HEK293 (cell line): Measurements from ENCODE around the gene FRMD4B.

Experiments
- CTCF ChIA-PET: fragments of 350-600 bp; formaldehyde crosslinking; extraction: SDS; loops from one replicate; lab custom pipeline; 2021; ENCODE audit warnings: antibody characterized with exemption; lab: Yijun Ruan, JAX
- POLR2A ChIA-PET: fragments of 300-600 bp; formaldehyde crosslinking; extraction: SDS; loops from one replicate; lab custom pipeline; 2020; ENCODE audit warnings: antibody characterized with exemption, inconsistent platforms; lab: Yijun Ruan, JAX
- H3K27ac ChIP-seq: fragments of 200-500 bp; sonication (Bioruptor generic); 2 replicates; pipeline ENCODE4 v1.5.1; 2014; ENCODE audit warnings: low read depth, low read length, control low read depth, inconsistent platforms; ENCODE audit errors: extremely low read depth
- H3K36me3 ChIP-seq, 2 experiments: fragments of 200-500 bp in 1 of 2; sonication (Bioruptor generic) in 1 of 2; 1 replicate in 1 of 2; 2 replicates in 1 of 2; pipeline ENCODE4 v1.5.1; 2014 to 2017; ENCODE audit warnings: inconsistent platforms in 2 of 2, low read length in 2 of 2; ENCODE audit not compliant: control insufficient read depth in 2 of 2, insufficient read depth in 1 of 2
- H3K4me1 ChIP-seq: fragments of 200-500 bp; sonication (Bioruptor generic); 2 replicates; pipeline ENCODE4 v1.5.1; 2014; ENCODE audit warnings: mild to moderate bottlenecking, low read length, inconsistent platforms; ENCODE audit not compliant: control insufficient read depth, insufficient read depth
- H3K4me3 ChIP-seq: 2 replicates; pipeline ENCODE4 v1.5.1; 2011; ENCODE audit warnings: low read depth, mild to moderate bottlenecking, control low read depth, low read length, moderate library complexity
- H3K9me3 ChIP-seq: fragments of 200-500 bp; sonication (Bioruptor generic); 2 replicates; pipeline ENCODE4 v1.5.1; 2014; ENCODE audit warnings: low read depth, low read length, inconsistent platforms; ENCODE audit not compliant: control insufficient read depth, insufficient read depth
- HOXA7 ChIP-seq: sonication (generic); formaldehyde crosslinking; IDR thresholded peaks from 2 replicates; pipeline ENCODE4 v1.8.1; 2022; ENCODE audit warnings: missing genetic modification reagents, borderline replicate concordance
- KLF9 ChIP-seq: fragments of 450-650 bp; formaldehyde crosslinking; IDR thresholded peaks from 2 replicates; pipeline ENCODE4 v1.5.1; 2016; ENCODE audit warnings: missing biosample characterization, missing genetic modification characterization, low read depth
- SP3 ChIP-seq: fragments of 450-650 bp; formaldehyde crosslinking; IDR thresholded peaks from 2 replicates; pipeline ENCODE4 v1.5.1; 2016; ENCODE audit warnings: missing biosample characterization, missing genetic modification characterization
- ZNF211 ChIP-seq: fragments of 450-650 bp; formaldehyde crosslinking; IDR thresholded peaks from 2 replicates; pipeline ENCODE4 v1.5.1; 2016; ENCODE audit warnings: low read depth, missing biosample characterization, missing genetic modification characterization
- ZNF350 ChIP-seq: fragments of 450-650 bp; formaldehyde crosslinking; IDR thresholded peaks from 2 replicates; pipeline ENCODE4 v1.5.0; 2017; ENCODE audit warnings: missing biosample characterization, mild to moderate bottlenecking, missing genetic modification characterization
- ZNF623 ChIP-seq: fragments of 450-650 bp; formaldehyde crosslinking; IDR thresholded peaks from 2 replicates; pipeline ENCODE4 v1.5.1; 2016; ENCODE audit warnings: missing biosample characterization, missing genetic modification characterization
- ZNF791 ChIP-seq: fragments of 450-650 bp; formaldehyde crosslinking; IDR thresholded peaks from 2 replicates; pipeline ENCODE4 v1.5.1; 2016; ENCODE audit warnings: missing biosample characterization, missing genetic modification characterization
- ZNF792 ChIP-seq: fragments of 450-650 bp; formaldehyde crosslinking; IDR thresholded peaks from 2 replicates; pipeline ENCODE4 v1.5.1; 2016; ENCODE audit warnings: missing biosample characterization, missing genetic modification characterization
- TF ChIP-seq, protein P1 (sequence below): fragments of 450-650 bp; formaldehyde crosslinking; IDR thresholded peaks from 2 replicates; pipeline ENCODE4 v1.5.1; 2016; ENCODE audit warnings: missing biosample characterization, missing genetic modification characterization
- TF ChIP-seq, protein P2 (sequence below): fragments of 450-650 bp; formaldehyde crosslinking; IDR thresholded peaks from 2 replicates; pipeline ENCODE4 v1.5.1; 2016; ENCODE audit warnings: missing biosample characterization, missing genetic modification characterization, borderline replicate concordance
- TF ChIP-seq, protein P3 (sequence below): fragments of 450-650 bp; formaldehyde crosslinking; IDR thresholded peaks from 2 replicates; pipeline ENCODE4 v1.5.1; 2016; ENCODE audit warnings: missing biosample characterization, missing genetic modification characterization
- TF ChIP-seq, protein P4 (sequence below): IDR thresholded peaks from 2 replicates; pipeline ENCODE4 v1.6.1; 2011; ENCODE audit warnings: mild to moderate bottlenecking, low read depth, low read length, borderline replicate concordance
- TF ChIP-seq, protein P5 (sequence below): fragments of 450-650 bp; formaldehyde crosslinking; IDR thresholded peaks from 2 replicates; pipeline ENCODE4 v1.5.1; 2016; ENCODE audit warnings: missing biosample characterization, missing genetic modification characterization
- TF ChIP-seq, protein P6 (sequence below): fragments of 450-650 bp; formaldehyde crosslinking; IDR thresholded peaks from 2 replicates; pipeline ENCODE4 v1.5.1; 2016; ENCODE audit warnings: missing biosample characterization, missing genetic modification characterization, low read depth

Gene FRMD4B

DNA sequence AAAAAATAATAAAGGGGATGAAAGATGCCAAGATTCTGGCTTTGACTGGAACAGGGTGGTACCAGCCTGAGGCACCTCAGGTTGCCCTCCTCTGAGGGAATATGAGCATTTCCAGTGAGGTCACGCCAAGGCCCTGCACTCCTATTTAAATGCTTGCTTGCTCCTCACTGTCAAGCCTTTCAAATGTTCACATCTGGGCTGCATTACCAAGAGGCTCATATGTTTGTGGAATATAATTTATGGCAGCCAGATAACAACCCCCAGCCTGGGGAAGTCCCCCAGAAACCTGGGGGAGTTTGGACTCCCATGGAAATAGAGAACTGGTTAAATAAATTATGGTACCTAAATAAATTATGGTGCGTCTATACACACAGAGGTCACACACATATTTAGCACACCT, 88.4 kb downstream of the FRMD4B start:
- H3K4me3 ChIP-seq = no peak overlapping the region
- TF ChIP-seq, protein P1, sequence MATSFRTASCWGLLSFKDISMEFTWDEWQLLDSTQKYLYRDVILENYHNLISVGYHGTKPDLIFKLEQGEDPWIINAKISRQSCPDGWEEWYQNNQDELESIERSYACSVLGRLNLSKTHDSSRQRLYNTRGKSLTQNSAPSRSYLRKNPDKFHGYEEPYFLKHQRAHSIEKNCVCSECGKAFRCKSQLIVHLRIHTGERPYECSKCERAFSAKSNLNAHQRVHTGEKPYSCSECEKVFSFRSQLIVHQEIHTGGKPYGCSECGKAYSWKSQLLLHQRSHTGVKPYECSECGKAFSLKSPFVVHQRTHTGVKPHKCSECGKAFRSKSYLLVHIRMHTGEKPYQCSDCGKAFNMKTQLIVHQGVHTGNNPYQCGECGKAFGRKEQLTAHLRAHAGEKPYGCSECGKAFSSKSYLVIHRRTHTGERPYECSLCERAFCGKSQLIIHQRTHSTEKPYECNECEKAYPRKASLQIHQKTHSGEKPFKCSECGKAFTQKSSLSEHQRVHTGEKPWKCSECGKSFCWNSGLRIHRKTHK (tag by site-specific recombination) = no peak
- TF ChIP-seq, protein P2, sequence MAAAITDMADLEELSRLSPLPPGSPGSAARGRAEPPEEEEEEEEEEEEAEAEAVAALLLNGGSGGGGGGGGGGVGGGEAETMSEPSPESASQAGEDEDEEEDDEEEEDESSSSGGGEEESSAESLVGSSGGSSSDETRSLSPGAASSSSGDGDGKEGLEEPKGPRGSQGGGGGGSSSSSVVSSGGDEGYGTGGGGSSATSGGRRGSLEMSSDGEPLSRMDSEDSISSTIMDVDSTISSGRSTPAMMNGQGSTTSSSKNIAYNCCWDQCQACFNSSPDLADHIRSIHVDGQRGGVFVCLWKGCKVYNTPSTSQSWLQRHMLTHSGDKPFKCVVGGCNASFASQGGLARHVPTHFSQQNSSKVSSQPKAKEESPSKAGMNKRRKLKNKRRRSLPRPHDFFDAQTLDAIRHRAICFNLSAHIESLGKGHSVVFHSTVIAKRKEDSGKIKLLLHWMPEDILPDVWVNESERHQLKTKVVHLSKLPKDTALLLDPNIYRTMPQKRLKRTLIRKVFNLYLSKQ (tag by site-specific recombination) = no peak
- TF ChIP-seq ZNF350 (tag by site-specific recombination) (no peak), ZNF623 (tag by site-specific recombination) (no peak), ZNF791 (tag by site-specific recombination) (no peak), ZNF211 (no peak), ZNF792 (tag by site-specific recombination) (no peak), HOXA7 (CRISPR knock-in tag) (no peak), SP3 (tag by site-specific recombination) (no peak), KLF9 (no peak)
- TF ChIP-seq, protein P3, sequence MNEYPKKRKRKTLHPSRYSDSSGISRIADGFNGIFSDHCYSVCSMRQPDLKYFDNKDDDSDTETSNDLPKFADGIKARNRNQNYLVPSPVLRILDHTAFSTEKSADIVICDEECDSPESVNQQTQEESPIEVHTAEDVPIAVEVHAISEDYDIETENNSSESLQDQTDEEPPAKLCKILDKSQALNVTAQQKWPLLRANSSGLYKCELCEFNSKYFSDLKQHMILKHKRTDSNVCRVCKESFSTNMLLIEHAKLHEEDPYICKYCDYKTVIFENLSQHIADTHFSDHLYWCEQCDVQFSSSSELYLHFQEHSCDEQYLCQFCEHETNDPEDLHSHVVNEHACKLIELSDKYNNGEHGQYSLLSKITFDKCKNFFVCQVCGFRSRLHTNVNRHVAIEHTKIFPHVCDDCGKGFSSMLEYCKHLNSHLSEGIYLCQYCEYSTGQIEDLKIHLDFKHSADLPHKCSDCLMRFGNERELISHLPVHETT = no peak
- TF ChIP-seq, protein P4, sequence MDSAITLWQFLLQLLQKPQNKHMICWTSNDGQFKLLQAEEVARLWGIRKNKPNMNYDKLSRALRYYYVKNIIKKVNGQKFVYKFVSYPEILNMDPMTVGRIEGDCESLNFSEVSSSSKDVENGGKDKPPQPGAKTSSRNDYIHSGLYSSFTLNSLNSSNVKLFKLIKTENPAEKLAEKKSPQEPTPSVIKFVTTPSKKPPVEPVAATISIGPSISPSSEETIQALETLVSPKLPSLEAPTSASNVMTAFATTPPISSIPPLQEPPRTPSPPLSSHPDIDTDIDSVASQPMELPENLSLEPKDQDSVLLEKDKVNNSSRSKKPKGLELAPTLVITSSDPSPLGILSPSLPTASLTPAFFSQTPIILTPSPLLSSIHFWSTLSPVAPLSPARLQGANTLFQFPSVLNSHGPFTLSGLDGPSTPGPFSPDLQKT = no peak
- TF ChIP-seq, protein P5, sequence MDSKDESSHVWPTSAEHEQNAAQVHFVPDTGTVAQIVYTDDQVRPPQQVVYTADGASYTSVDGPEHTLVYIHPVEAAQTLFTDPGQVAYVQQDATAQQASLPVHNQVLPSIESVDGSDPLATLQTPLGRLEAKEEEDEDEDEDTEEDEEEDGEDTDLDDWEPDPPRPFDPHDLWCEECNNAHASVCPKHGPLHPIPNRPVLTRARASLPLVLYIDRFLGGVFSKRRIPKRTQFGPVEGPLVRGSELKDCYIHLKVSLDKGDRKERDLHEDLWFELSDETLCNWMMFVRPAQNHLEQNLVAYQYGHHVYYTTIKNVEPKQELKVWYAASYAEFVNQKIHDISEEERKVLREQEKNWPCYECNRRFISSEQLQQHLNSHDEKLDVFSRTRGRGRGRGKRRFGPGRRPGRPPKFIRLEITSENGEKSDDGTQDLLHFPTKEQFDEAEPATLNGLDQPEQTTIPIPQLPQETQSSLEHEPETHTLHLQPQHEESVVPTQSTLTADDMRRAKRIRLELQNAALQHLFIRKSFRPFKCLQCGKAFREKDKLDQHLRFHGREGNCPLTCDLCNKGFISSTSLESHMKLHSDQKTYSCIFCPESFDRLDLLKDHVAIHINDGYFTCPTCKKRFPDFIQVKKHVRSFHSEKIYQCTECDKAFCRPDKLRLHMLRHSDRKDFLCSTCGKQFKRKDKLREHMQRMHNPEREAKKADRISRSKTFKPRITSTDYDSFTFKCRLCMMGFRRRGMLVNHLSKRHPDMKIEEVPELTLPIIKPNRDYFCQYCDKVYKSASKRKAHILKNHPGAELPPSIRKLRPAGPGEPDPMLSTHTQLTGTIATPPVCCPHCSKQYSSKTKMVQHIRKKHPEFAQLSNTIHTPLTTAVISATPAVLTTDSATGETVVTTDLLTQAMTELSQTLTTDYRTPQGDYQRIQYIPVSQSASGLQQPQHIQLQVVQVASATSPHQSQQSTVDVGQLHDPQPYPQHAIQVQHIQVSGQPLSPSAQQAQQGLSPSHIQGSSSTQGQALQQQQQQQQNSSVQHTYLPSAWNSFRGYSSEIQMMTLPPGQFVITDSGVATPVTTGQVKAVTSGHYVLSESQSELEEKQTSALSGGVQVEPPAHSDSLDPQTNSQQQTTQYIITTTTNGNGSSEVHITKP (tag by site-specific recombination) = no peak
- TF ChIP-seq, protein P6, sequence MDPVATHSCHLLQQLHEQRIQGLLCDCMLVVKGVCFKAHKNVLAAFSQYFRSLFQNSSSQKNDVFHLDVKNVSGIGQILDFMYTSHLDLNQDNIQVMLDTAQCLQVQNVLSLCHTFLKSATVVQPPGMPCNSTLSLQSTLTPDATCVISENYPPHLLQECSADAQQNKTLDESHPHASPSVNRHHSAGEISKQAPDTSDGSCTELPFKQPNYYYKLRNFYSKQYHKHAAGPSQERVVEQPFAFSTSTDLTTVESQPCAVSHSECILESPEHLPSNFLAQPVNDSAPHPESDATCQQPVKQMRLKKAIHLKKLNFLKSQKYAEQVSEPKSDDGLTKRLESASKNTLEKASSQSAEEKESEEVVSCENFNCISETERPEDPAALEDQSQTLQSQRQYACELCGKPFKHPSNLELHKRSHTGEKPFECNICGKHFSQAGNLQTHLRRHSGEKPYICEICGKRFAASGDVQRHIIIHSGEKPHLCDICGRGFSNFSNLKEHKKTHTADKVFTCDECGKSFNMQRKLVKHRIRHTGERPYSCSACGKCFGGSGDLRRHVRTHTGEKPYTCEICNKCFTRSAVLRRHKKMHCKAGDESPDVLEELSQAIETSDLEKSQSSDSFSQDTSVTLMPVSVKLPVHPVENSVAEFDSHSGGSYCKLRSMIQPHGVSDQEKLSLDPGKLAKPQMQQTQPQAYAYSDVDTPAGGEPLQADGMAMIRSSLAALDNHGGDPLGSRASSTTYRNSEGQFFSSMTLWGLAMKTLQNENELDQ = no peak
- TF ChIP-seq, all 188 proteins: peak for 0
- CTCF ChIA-PET = interaction anchor here (1.0 to 3.2 kb wide), 3 partner anchors 8 to 136 kb away, joined by 4 to 16 read pairs (median 12); no protein-coding TSS in a partner anchor
- Histone ChIP-seq H3K27ac (no peak overlapping the region), H3K4me1 (no peaks in the 10 kb centered on the region), H3K36me3 (no peaks in the 10 kb centered on the region), H3K9me3 (no peaks in the 10 kb centered on the region)
- POLR2A ChIA-PET = no interaction called here
